PFSK-1 (cell line): ENCODE data around the gene BEST2.
A peak's percentile ranks its signal among the peaks of the same experiment; 100 is the strongest.

Experiments used
- FOXP2 ChIP-seq: optimal IDR thresholded peaks from 2 replicates; pipeline ENCODE3; 2011; ENCODE audit warnings: borderline replicate concordance, control low read depth, inconsistent platforms; ENCODE audit not compliant: insufficient read depth; ENCODE audit errors: extremely low read length, extremely low read depth
- POLR2AphosphoS5 ChIP-seq: IDR thresholded peaks from 2 replicates; pipeline ENCODE4 v1.6.1; 2012; ENCODE audit warnings: low read depth, mild to moderate bottlenecking, control low read depth, low read length, moderate library complexity
- SIN3A ChIP-seq: IDR thresholded peaks from 2 replicates; pipeline ENCODE4 v1.6.1; 2012; ENCODE audit warnings: mild to moderate bottlenecking, low read length, moderate library complexity, borderline replicate concordance; ENCODE audit not compliant: insufficient read depth
- TAF1 ChIP-seq: IDR thresholded peaks from 2 replicates; pipeline ENCODE4 v1.6.1; 2012; ENCODE audit warnings: low read length, control low read depth, borderline replicate concordance; ENCODE audit not compliant: insufficient read depth
- TF ChIP-seq, protein P1 (sequence below), 2 experiments: IDR thresholded peaks; 2 replicates each; pipeline versions ENCODE4 v1.6.1 to v1.8.0; 2011 to 2012; ENCODE audit warnings: low read depth in 2 of 2, low read length in 2 of 2, control low read depth in 1 of 2, inconsistent platforms in 1 of 2, mild to moderate bottlenecking in 1 of 2, moderate library complexity in 1 of 2; ENCODE audit not compliant: insufficient read depth in 1 of 2

Gene BEST2

GRCh38 chr19:12790628-12791344 lies 39.2 kb downstream of the BEST2 start:
- TF ChIP-seq POLR2AphosphoS5 (no peak), FOXP2 (no peak)
- TF ChIP-seq, protein P1, sequence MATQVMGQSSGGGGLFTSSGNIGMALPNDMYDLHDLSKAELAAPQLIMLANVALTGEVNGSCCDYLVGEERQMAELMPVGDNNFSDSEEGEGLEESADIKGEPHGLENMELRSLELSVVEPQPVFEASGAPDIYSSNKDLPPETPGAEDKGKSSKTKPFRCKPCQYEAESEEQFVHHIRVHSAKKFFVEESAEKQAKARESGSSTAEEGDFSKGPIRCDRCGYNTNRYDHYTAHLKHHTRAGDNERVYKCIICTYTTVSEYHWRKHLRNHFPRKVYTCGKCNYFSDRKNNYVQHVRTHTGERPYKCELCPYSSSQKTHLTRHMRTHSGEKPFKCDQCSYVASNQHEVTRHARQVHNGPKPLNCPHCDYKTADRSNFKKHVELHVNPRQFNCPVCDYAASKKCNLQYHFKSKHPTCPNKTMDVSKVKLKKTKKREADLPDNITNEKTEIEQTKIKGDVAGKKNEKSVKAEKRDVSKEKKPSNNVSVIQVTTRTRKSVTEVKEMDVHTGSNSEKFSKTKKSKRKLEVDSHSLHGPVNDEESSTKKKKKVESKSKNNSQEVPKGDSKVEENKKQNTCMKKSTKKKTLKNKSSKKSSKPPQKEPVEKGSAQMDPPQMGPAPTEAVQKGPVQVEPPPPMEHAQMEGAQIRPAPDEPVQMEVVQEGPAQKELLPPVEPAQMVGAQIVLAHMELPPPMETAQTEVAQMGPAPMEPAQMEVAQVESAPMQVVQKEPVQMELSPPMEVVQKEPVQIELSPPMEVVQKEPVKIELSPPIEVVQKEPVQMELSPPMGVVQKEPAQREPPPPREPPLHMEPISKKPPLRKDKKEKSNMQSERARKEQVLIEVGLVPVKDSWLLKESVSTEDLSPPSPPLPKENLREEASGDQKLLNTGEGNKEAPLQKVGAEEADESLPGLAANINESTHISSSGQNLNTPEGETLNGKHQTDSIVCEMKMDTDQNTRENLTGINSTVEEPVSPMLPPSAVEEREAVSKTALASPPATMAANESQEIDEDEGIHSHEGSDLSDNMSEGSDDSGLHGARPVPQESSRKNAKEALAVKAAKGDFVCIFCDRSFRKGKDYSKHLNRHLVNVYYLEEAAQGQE (IDR thresholded peaks at IDR 0.05; ENCODE audit: insufficient read depth in 1 of 2, low read depth in 2 of 2, low read length in 2 of 2): no peak

- peak; percentile 100 for TF ChIP-seq POLR2AphosphoS5
- TF ChIP-seq FOXP2: no peak
- TF ChIP-seq, protein P1 (IDR thresholded peaks at IDR 0.05; ENCODE audit: insufficient read depth in 1 of 2, low read depth in 2 of 2, low read length in 2 of 2): peak; percentile 63 to 70; a peak in 2 of 4 replicates
- TF ChIP-seq SIN3A: peak; percentile 98
- peak; percentile 98 for TF ChIP-seq TAF1
These were observed 39.9 kb downstream of the BEST2 start, which contains the start of gene JUNB for GRCh38 chr19:12791345-12792050. Gene JUNB, plus strand, starts transcription at chr19:12791486. Its CDS starts 286 bp downstream, at chr19:12791772.

DNA sequence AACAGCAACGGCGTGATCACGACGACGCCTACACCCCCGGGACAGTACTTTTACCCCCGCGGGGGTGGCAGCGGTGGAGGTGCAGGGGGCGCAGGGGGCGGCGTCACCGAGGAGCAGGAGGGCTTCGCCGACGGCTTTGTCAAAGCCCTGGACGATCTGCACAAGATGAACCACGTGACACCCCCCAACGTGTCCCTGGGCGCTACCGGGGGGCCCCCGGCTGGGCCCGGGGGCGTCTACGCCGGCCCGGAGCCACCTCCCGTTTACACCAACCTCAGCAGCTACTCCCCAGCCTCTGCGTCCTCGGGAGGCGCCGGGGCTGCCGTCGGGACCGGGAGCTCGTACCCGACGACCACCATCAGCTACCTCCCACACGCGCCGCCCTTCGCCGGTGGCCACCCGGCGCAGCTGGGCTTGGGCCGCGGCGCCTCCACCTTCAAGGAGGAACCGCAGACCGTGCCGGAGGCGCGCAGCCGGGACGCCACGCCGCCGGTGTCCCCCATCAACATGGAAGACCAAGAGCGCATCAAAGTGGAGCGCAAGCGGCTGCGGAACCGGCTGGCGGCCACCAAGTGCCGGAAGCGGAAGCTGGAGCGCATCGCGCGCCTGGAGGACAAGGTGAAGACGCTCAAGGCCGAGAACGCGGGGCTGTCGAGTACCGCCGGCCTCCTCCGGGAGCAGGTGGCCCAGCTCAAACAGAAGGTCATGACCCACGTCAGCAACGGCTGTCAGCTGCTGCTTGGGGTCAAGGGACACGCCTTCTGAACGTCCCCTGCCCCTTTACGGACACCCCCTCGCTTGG lies 40.7 kb downstream of the BEST2 start:
- TF ChIP-seq POLR2AphosphoS5 (no peak), SIN3A (peak; percentile 19; the same call in 1 of the 2 replicates), TAF1 (no peak), FOXP2 (no peak)
- TF ChIP-seq, protein P1 (IDR thresholded peaks at IDR 0.05; ENCODE audit: insufficient read depth in 1 of 2, low read depth in 2 of 2, low read length in 2 of 2): peak in 1 of 2 experiments; percentile 15; a peak in 1 of 4 replicates

- TF ChIP-seq, protein P1 (IDR thresholded peaks at IDR 0.05; ENCODE audit: insufficient read depth in 1 of 2, low read depth in 2 of 2, low read length in 2 of 2): no peak
- no peak for TF ChIP-seq TAF1
These were observed 41.3 kb downstream of the BEST2 start for GRCh38 chr19:12792853-12793289.
